Spleen (tissue), 11 donors: Measurements from ENCODE around the gene HOXC6. TPM values are rescaled to one million over a fixed set of nuclear protein-coding genes. Genes with fewer than 3 reads are reported as not detected.

Source experiments
- DNase-seq: peaks from one replicate; pipeline ENCODE4 v3.0.0-alpha.2; 2020
- H3K27ac ChIP-seq, 8 donors: fragments of 200-600 bp; sonication (generic) in 7 of 8; 1 replicate in 4 of 8; 2 replicates in 4 of 8; pipeline versions ENCODE4 v1.5.0 to v1.8.0; 2016 to 2021; ENCODE audit warnings: inconsistent platforms in 4 of 8, mild to moderate bottlenecking in 4 of 8, moderate library complexity in 1 of 8
- H3K27me3 ChIP-seq, 7 donors: fragments of 200-600 bp; sonication (generic) in 6 of 7; replicated peaks in 1 of 7; 1 replicate in 4 of 7; 2 replicates in 3 of 7; pipeline versions ENCODE4 v1.5.0 to v1.8.0; 2016 to 2021; ENCODE audit warnings: inconsistent platforms in 3 of 7, mild to moderate bottlenecking in 1 of 7
- H3K36me3 ChIP-seq, 6 donors: fragments of 200-600 bp; sonication (generic) in 5 of 6; 1 replicate in 4 of 6; 2 replicates in 2 of 6; pipeline versions ENCODE4 v1.5.0 to v1.8.0; 2016 to 2021; ENCODE audit warnings: inconsistent platforms in 2 of 6
- H3K4me1 ChIP-seq, 6 donors: fragments of 200-600 bp; sonication (generic) in 5 of 6; 1 replicate in 3 of 6; 2 replicates in 3 of 6; pipeline versions ENCODE4 v1.5.0 to v1.8.0; 2016 to 2021; ENCODE audit warnings: inconsistent platforms in 3 of 6
- H3K4me3 ChIP-seq, 8 donors: fragments of 200-600 bp; sonication (generic) in 7 of 8; 1 replicate in 4 of 8; 2 replicates in 4 of 8; pipeline versions ENCODE4 v1.5.0 to v1.8.0; 2016 to 2021; ENCODE audit warnings: inconsistent platforms in 4 of 8, mild to moderate bottlenecking in 4 of 8, moderate library complexity in 2 of 8
- H3K9me3 ChIP-seq, 8 donors: fragments of 200-600 bp; sonication (generic) in 7 of 8; 1 replicate in 4 of 8; 2 replicates in 4 of 8; pipeline versions ENCODE4 v1.5.0 to v1.8.0; 2016 to 2021; ENCODE audit warnings: inconsistent platforms in 4 of 8
- POLR2A ChIP-seq, 3 donors: fragments of 450-650 bp; IDR thresholded peaks; one replicate each; pipeline ENCODE4 v1.5.1; 2017; ENCODE audit warnings: antibody characterized with exemption in 3 of 3, mild to moderate bottlenecking in 1 of 3
- POLR2AphosphoS5 ChIP-seq, 3 donors: sonication (generic); formaldehyde crosslinking; IDR thresholded peaks; one replicate each; pipeline ENCODE4 v1.5.1; 2017; ENCODE audit warnings: antibody characterized with exemption in 3 of 3
- WGBS, 5 donors: extraction: QIAGEN DNeasy Blood & Tissue Kit in 3 of 5; methylation state at CpG; one replicate each; pipeline versions ENCODE4 v1.1.5 to v1.1.7; 2013 to 2018; 5-methylcytosine and 5-hydroxymethylcytosine counted together
- intact Hi-C: fragments of 100-400 bp; cut with DNase I; formaldehyde crosslinking; loops from one replicate; pipeline ENCODE4 v1.15.0; 2023; ENCODE audit warnings: low total_unique reads
- polyA plus RNA-seq, 3 donors: library from polyadenylated mRNA; stranded (reverse); fragments of 200-250 nt; gene quantifications; one replicate each; pipeline ENCODE4 v1.2.1, GENCODE V29; 2013
- total RNA-seq, 7 donors: library from RNA; depleted of rRNA in 3 of 7; stranded (reverse); fragments of >200 nt in 3 of 7; fragmentation: NEBNext Ultra II Directional in 4 of 7; extraction: Animal tissue kit (Norgen Biotek cat#: 25700) in 4 of 7; gene quantifications; one replicate each; pipeline versions ENCODE4 v1.1.0 to v1.2.1, GENCODE V29; 2016 to 2021
- TF ChIP-seq, protein P1 (sequence below), 11 experiments: fragments of 200-600 bp in 7 of 11; fragments of 450-650 bp in 4 of 11; sonication (generic) in 4 of 11; IDR thresholded peaks in 8 of 11; conservative IDR thresholded peaks in 3 of 11; 1 replicate in 7 of 11; 2 replicates in 4 of 11; pipeline versions ENCODE4 v1.4.0 to v1.8.0; 2016 to 2021; ENCODE audit warnings: antibody characterized with exemption in 11 of 11, inconsistent platforms in 4 of 11, mild to moderate bottlenecking in 1 of 11
- donor health status: healthy with polysubstance abuse.
- donor health status: DM: no; HTN: no; CAD: no; lungs with moderate emphysema.
- donor health status: DM: no; HTN: no; CAD: no.
- donor health status: Bipolar disorder and iron deficiency.
- donor health status: healthy.
- donor health status: DM: no; HTN: no; CAD: no.
- donor health status: DM: yes; HTN: yes; CAD: no.

HOXC6 gene
- total and polyA plus RNA-seq, 10 donors, result 0.11 to 0.52 (median 0.24) TPM; not detected in 4

DNA sequence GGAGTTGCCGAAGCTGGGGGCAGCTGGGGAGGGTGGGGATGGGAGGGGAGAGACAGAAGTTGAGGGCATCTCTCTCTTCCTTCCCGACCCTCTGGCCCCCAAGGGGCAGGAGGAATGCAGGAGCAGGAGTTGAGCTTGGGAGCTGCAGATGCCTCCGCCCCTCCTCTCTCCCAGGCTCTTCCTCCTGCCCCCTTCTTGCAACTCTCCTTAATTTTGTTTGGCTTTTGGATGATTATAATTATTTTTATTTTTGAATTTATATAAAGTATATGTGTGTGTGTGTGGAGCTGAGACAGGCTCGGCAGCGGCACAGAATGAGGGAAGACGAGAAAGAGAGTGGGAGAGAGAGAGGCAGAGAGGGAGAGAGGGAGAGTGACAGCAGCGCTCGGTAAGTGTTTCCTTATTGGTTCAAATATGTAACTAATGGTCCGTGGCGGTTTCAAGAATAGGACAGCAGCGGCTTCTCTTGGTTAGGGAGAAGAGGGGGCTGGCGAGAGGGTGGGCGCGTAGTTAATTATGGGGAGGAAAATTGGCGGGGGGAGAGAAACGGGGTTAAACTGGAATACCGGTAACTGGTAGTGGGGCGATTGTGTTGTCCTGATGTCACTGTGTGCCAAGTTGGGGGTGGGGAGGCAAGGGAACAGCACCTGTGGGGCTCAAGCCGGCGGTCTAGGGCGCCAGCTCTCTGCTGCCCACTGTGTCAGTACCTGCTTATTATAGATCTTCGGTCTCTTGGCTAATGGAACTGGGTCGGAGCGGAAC lies 11.0 kb upstream of the HOXC6 start:
- peak overlapping the region in 3 of 8 donors; percentile 33 to 58 (median 44) for H3K27ac ChIP-seq
- H3K4me1 ChIP-seq, result peaks cover 7 to 52% (median 39%) of the 10 kb centered on the region in 6 donors
- DNase-seq, result no peak
- no peaks in the 10 kb centered on the region for H3K9me3 ChIP-seq
- intact Hi-C loops, result no loop called here
- H3K27me3 ChIP-seq, result peaks cover 9 to 100% (median 89%) of the 10 kb centered on the region in 7 donors
- TF ChIP-seq, protein P1, sequence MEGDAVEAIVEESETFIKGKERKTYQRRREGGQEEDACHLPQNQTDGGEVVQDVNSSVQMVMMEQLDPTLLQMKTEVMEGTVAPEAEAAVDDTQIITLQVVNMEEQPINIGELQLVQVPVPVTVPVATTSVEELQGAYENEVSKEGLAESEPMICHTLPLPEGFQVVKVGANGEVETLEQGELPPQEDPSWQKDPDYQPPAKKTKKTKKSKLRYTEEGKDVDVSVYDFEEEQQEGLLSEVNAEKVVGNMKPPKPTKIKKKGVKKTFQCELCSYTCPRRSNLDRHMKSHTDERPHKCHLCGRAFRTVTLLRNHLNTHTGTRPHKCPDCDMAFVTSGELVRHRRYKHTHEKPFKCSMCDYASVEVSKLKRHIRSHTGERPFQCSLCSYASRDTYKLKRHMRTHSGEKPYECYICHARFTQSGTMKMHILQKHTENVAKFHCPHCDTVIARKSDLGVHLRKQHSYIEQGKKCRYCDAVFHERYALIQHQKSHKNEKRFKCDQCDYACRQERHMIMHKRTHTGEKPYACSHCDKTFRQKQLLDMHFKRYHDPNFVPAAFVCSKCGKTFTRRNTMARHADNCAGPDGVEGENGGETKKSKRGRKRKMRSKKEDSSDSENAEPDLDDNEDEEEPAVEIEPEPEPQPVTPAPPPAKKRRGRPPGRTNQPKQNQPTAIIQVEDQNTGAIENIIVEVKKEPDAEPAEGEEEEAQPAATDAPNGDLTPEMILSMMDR (IDR thresholded peaks at IDR 0.05 in 8 of 11, conservative IDR thresholded peaks at IDR 0.05 in 3 of 11), result no peak
- TF ChIP-seq POLR2A (IDR thresholded peaks at IDR 0.05), result no peak
- TF ChIP-seq POLR2AphosphoS5 (IDR thresholded peaks at IDR 0.05), result no peak
- no peaks in the 10 kb centered on the region for H3K36me3 ChIP-seq
- H3K4me3 ChIP-seq, result peak overlapping the region; percentile 20 to 71 (median 32)
- WGBS, 5 donors, result 3 to 4% (median 4%) methylated on average over 24 of the region's 24 CpGs

DNA sequence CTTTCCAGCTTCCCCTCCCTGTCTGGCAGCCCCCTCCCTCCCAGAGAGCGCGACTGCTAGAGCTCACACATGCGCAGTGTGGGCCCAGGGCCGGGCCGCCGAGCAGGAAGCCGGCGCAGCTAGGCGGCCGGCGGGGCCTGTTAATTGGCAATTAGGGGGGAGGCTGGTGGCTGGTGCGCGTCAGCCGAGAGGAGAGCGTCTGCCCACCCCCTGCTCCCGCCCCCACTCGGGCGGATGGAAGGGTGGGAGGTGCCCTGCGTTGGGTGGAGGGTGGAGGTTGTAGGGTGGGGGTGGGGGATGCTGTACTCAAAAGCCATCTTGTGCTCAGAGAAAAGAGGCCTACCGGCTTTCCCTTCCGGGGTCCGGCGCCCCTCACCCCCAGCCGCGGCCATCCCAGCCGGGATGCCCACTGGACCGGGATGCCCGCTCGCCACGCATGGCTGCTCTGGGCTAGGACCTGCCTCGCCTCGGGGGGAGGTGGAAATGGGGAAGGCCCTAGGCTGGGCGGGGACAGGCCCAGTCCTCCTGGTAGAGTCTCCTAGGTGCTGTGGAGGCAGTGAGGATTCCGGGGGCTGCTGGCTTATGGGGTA lies 10.3 kb upstream of the HOXC6 start:
- Histone ChIP-seq H3K4me1 (peaks cover 7 to 52% (median 39%) of the 10 kb centered on the region in 6 donors), H3K27ac (peak overlapping the region in 4 of 8 donors; percentile 10 to 58 (median 38)), H3K36me3 (no peaks in the 10 kb centered on the region), H3K27me3 (peaks cover 8 to 100% (median 84%) of the 10 kb centered on the region in 7 donors), H3K9me3 (no peaks in the 10 kb centered on the region), H3K4me3 (peak overlapping the region; percentile 20 to 71 (median 32))
- intact Hi-C loops, result no loop called here
- 1 to 4% (median 3%) methylated on average over 21 to 34 of the region's 34 CpGs for WGBS, 5 donors
- DNase-seq, result peak; percentile 93
- TF ChIP-seq POLR2AphosphoS5 (IDR thresholded peaks at IDR 0.05), result peak; percentile 40 to 78 (median 74)
- TF ChIP-seq, protein P1 (IDR thresholded peaks at IDR 0.05 in 8 of 11, conservative IDR thresholded peaks at IDR 0.05 in 3 of 11), result no peak
- no peak for TF ChIP-seq POLR2A (IDR thresholded peaks at IDR 0.05)

- no peaks in the 10 kb centered on the region for H3K9me3 ChIP-seq
- DNase-seq, result no peak
- H3K4me3 ChIP-seq, result peak overlapping the region in 5 of 8 donors; percentile 30 to 71 (median 36)
- peaks cover 7 to 52% (median 39%) of the 10 kb centered on the region in 6 donors for H3K4me1 ChIP-seq
- peak overlapping the region in 2 of 8 donors; percentile 33 to 44 for H3K27ac ChIP-seq
- TF ChIP-seq POLR2A (IDR thresholded peaks at IDR 0.05), result no peak
- TF ChIP-seq POLR2AphosphoS5 (IDR thresholded peaks at IDR 0.05), result no peak
- TF ChIP-seq, protein P1 (IDR thresholded peaks at IDR 0.05 in 8 of 11, conservative IDR thresholded peaks at IDR 0.05 in 3 of 11), result no peak
- intact Hi-C loops, result no loop called here
- WGBS, 5 donors, result 20 to 32% (median 25%) methylated on average over 22 to 29 of the region's 29 CpGs
- H3K36me3 ChIP-seq, result no peaks in the 10 kb centered on the region
- H3K27me3 ChIP-seq, result peaks cover 9 to 100% (median 83%) of the 10 kb centered on the region in 7 donors
Measured at GRCh38 chr12:54018468-54018984, 9.7 kb upstream of the HOXC6 start.
